Measurements from ENCODE around the gene TRIP6.

Gene TRIP6

DNA sequence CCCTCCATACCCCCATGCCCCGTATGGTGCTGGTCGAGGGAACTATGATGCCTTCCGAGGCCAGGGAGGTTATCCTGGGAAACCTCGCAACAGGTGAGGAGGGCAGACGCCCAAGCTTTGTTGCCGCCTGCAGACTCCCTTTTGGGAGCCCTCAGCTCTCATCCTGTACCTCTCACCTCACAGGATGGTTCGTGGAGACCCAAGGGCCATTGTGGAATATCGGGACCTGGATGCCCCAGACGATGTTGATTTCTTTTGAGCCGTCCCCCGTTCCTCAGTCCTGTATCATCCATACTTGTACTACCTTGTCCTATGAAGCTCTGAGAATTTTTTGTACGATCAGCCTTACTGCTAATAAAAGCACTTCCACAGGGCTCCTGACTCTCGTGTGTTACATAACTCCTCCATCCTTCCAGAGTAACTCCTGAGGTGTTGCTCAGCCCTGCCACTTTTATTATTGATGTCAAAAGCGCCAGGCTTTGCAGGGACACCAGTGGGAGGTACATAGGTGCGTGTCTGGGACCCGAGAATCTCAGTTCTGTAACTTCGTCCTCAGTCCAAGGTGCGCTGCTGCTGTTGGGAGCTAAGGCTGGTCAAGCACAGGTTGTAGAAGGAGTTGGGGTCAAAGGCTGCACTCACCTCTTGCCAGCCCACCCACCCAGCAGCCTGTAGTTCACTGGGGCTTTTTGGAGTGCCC lies 21.3 kb downstream of the TRIP6 start:
- Histone ChIP-seq H3K4me1 (ENCODE audit: insufficient read depth, low read length) (peaks cover 10% of the 10 kb centered on the region), H3K36me3 (ENCODE audit: insufficient read depth, low read depth, low read length) (peaks cover 54% of the 10 kb centered on the region), H3K27me3 (ENCODE audit: insufficient read depth, low read length) (no peaks in the 10 kb centered on the region), H3K9me3 (ENCODE audit: insufficient read depth, low read depth, low read length) (no peaks in the 10 kb centered on the region), H3K27ac (ENCODE audit: low read length) (peak overlapping the region; percentile 61), H3K9ac (ENCODE audit: low read depth, low read length) (peak overlapping the region; percentile 89), H3K4me3 (ENCODE audit: low read length) (peak overlapping the region; percentile 70)

- peak within 1 kb of the TSS; percentile 96 for H3K27ac ChIP-seq (ENCODE audit: low read length)
- H3K27me3 ChIP-seq (ENCODE audit: insufficient read depth, low read length) = peaks cover 5% of the 10 kb centered on the region; the same call in 1 of the 2 replicates
- no peaks in the 10 kb centered on the region for H3K9me3 ChIP-seq (ENCODE audit: insufficient read depth, low read depth, low read length)
- peak within 1 kb of the TSS; percentile 84 for H3K4me3 ChIP-seq (ENCODE audit: low read length)
- peaks cover 47% of the 10 kb centered on the region for H3K36me3 ChIP-seq (ENCODE audit: insufficient read depth, low read depth, low read length)
- peak within 1 kb of the TSS; percentile 93 for H3K9ac ChIP-seq (ENCODE audit: low read depth, low read length)
- H3K4me1 ChIP-seq (ENCODE audit: insufficient read depth, low read length) = peaks cover 10% of the 10 kb centered on the region
Observed at GRCh38 chr7:100888988-100889750, 22.0 kb downstream of the TRIP6 start, which contains the start of gene UFSP1. TSS of gene UFSP1 (minus strand) at chr7:100889715. CDS start at chr7:100889271, 444 bp downstream.

DNA sequence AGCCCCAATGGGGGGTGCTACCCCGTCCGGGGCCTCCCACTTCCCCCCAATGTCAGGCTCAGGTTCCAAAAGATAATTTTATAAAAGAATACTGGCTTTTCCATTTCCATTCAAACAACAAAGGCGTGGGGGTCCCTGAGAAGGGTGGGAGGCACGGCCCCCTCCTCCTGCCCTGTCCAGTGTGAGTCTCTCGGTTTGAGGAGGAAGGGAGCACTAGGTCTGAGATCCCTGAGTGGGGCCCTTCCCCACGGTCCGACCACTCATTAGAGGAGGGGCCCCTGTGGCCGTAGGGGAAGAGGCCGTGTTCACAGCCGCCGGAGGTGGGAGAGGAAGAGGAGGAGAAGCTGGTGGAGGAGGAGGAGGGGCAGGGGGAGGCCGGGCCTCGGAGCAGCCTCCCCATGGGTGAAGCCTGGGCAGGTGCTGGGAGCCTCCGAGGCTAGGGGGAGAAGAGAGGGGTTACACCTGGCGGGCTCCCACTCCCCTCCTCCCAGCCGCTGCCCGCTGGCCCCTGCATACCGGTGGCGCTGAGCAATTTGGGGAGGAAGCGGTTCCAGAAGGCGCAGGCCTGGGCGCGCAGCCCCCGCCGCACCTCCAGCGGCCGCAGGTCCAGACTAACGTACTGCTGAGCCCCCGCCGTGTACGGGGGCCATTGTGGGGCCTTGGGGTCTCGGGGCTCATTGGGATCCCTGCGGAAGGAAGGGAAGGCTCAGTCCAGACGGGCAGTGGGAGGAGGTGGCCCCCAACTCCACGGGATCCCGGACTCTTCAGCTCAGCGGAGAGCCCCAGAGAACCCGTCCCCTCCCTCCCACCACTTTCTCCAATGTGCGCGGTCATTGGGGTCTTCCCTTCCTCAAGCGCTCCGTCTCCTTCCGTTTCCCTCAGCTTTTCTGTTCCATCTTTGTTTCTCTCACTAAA lies 23.7 kb downstream of the TRIP6 start:
- Histone ChIP-seq H3K36me3 (ENCODE audit: insufficient read depth, low read depth, low read length) (peaks cover 30% of the 10 kb centered on the region), H3K9me3 (ENCODE audit: insufficient read depth, low read depth, low read length) (no peaks in the 10 kb centered on the region), H3K4me3 (ENCODE audit: low read length) (peak overlapping the region; percentile 84), H3K9ac (ENCODE audit: low read depth, low read length) (peak overlapping the region; percentile 93), H3K27me3 (ENCODE audit: insufficient read depth, low read length) (peaks cover 20% of the 10 kb centered on the region), H3K4me1 (ENCODE audit: insufficient read depth, low read length) (peaks cover 10% of the 10 kb centered on the region), H3K27ac (ENCODE audit: low read length) (peak overlapping the region; percentile 96)

- peaks cover 10% of the 10 kb centered on the region for H3K4me1 ChIP-seq (ENCODE audit: insufficient read depth, low read length)
Observed at GRCh38 chr7:100891568-100892247, 24.5 kb downstream of the TRIP6 start.

GRCh38 chr7:100892364-100893317 lies 25.5 kb downstream of the TRIP6 start:
- H3K4me1 ChIP-seq (ENCODE audit: insufficient read depth, low read length) = peaks cover 10% of the 10 kb centered on the region; the same call in 1 of the 2 replicates
- peaks cover 12% of the 10 kb centered on the region for H3K36me3 ChIP-seq (ENCODE audit: insufficient read depth, low read depth, low read length)
- H3K27me3 ChIP-seq (ENCODE audit: insufficient read depth, low read length) = peaks cover 35% of the 10 kb centered on the region
- H3K4me3 ChIP-seq (ENCODE audit: low read length) = no peak overlapping the region
- no peaks in the 10 kb centered on the region for H3K9me3 ChIP-seq (ENCODE audit: insufficient read depth, low read depth, low read length)
- no peak overlapping the region for H3K9ac ChIP-seq (ENCODE audit: low read depth, low read length)
- no peak overlapping the region for H3K27ac ChIP-seq (ENCODE audit: low read length)

More at GRCh38 chr7:100891568-100892247, 24.5 kb downstream of the TRIP6 start:
- Histone ChIP-seq H3K9me3 (ENCODE audit: insufficient read depth, low read depth, low read length) (no peaks in the 10 kb centered on the region), H3K27me3 (ENCODE audit: insufficient read depth, low read length) (peaks cover 28% of the 10 kb centered on the region), H3K4me3 (ENCODE audit: low read length) (peak overlapping the region; percentile 84), H3K36me3 (ENCODE audit: insufficient read depth, low read depth, low read length) (peaks cover 22% of the 10 kb centered on the region), H3K27ac (ENCODE audit: low read length) (no peak overlapping the region), H3K9ac (ENCODE audit: low read depth, low read length) (peak overlapping the region; percentile 93; the same call in 1 of the 2 replicates)

DNA sequence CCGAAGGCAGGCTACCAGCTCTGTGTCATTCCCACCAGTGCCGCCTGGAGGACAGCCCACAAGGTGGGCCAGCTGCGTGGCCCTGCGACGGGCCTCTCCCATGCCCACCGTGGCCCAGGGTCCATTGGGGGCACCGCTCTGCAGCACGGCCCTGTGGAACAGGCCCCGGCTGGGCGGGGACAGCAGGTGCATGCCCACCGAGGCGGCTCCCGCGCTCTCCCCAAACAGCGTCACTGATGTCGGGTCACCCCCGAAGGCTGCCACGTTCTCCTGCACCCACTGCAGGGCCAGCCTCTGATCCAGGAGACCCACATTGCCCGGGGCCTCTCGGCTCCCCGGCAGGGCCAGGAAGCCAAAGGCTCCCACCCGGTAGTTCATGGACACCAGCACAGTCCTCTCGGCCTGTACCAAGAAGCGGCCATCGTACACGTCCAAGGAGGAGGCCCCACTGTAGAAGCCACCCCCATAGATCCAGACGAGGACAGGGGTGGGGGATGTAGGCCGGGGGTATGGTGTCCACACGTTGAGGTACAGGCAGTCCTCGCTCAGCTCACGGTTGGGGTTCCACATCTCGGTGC lies 26.2 kb downstream of the TRIP6 start:
- H3K4me1 ChIP-seq (ENCODE audit: insufficient read depth, low read length) = peaks cover 7% of the 10 kb centered on the region; the same call in 1 of the 2 replicates
- H3K27ac ChIP-seq (ENCODE audit: low read length) = no peak overlapping the region
- no peaks in the 10 kb centered on the region for H3K9me3 ChIP-seq (ENCODE audit: insufficient read depth, low read depth, low read length)
- H3K9ac ChIP-seq (ENCODE audit: low read depth, low read length) = no peak overlapping the region
- peaks cover 40% of the 10 kb centered on the region for H3K27me3 ChIP-seq (ENCODE audit: insufficient read depth, low read length)
- H3K4me3 ChIP-seq (ENCODE audit: low read length) = no peak overlapping the region
- peaks cover 5% of the 10 kb centered on the region for H3K36me3 ChIP-seq (ENCODE audit: insufficient read depth, low read depth, low read length)

GRCh38 chr7:100893910-100894721 lies 26.9 kb downstream of the TRIP6 start:
- peaks cover 5% of the 10 kb centered on the region; the same call in 1 of the 2 replicates for H3K4me1 ChIP-seq (ENCODE audit: insufficient read depth, low read length)
- H3K9ac ChIP-seq (ENCODE audit: low read depth, low read length) = no peak overlapping the region
- peaks cover 40% of the 10 kb centered on the region for H3K27me3 ChIP-seq (ENCODE audit: insufficient read depth, low read length)

GRCh38 chr7:100894860-100895700 lies 27.9 kb downstream of the TRIP6 start:
- no peaks in the 10 kb centered on the region for H3K36me3 ChIP-seq (ENCODE audit: insufficient read depth, low read depth, low read length)
- peak overlapping the region; percentile 63; the same call in 1 of the 2 replicates for H3K4me3 ChIP-seq (ENCODE audit: low read length)
- H3K27me3 ChIP-seq (ENCODE audit: insufficient read depth, low read length) = peaks cover 40% of the 10 kb centered on the region
- no peaks in the 10 kb centered on the region for H3K9me3 ChIP-seq (ENCODE audit: insufficient read depth, low read depth, low read length)
- no peak overlapping the region for H3K27ac ChIP-seq (ENCODE audit: low read length)
- H3K9ac ChIP-seq (ENCODE audit: low read depth, low read length) = no peak overlapping the region
- peaks cover 5% of the 10 kb centered on the region; the same call in 1 of the 2 replicates for H3K4me1 ChIP-seq (ENCODE audit: insufficient read depth, low read length)

More at GRCh38 chr7:100893910-100894721, 26.9 kb downstream of the TRIP6 start:
- no peaks in the 10 kb centered on the region for H3K9me3 ChIP-seq (ENCODE audit: insufficient read depth, low read depth, low read length)
- H3K4me3 ChIP-seq (ENCODE audit: low read length) = peak overlapping the region; percentile 52
- H3K27ac ChIP-seq (ENCODE audit: low read length) = no peak overlapping the region
- H3K36me3 ChIP-seq (ENCODE audit: insufficient read depth, low read depth, low read length) = no peaks in the 10 kb centered on the region

GRCh38 chr7:100895701-100895955 lies 28.4 kb downstream of the TRIP6 start, which contains the start of gene ACHE:
TSS of gene ACHE (minus strand) at chr7:100895888. CDS start at chr7:100894232, 1,656 bp downstream.
- H3K27ac ChIP-seq (ENCODE audit: low read length) = no peak within 1 kb of the TSS
- no peaks in the 10 kb centered on the region for H3K9me3 ChIP-seq (ENCODE audit: insufficient read depth, low read depth, low read length)
- peaks cover 40% of the 10 kb centered on the region for H3K27me3 ChIP-seq (ENCODE audit: insufficient read depth, low read length)
- peaks cover 5% of the 10 kb centered on the region; the same call in 1 of the 2 replicates for H3K4me1 ChIP-seq (ENCODE audit: insufficient read depth, low read length)
- peak within 1 kb of the TSS; percentile 63; the same call in 1 of the 2 replicates for H3K4me3 ChIP-seq (ENCODE audit: low read length)
- H3K36me3 ChIP-seq (ENCODE audit: insufficient read depth, low read depth, low read length) = no peaks in the 10 kb centered on the region
- no peak within 1 kb of the TSS for H3K9ac ChIP-seq (ENCODE audit: low read depth, low read length)

Data from iPS-20b (cell line).